Large intestine (tissue), 12 donors: ENCODE data around the gene ALX4. TPM values are rescaled to one million over a fixed set of nuclear protein-coding genes. Genes with fewer than 3 reads are reported as not detected.

Experiments
- DNase-seq, 2 donors: peaks; one replicate each; pipeline versions ENCODE4 v3.0.0 to v3.0.0-alpha.2; 2013
- H3K27ac ChIP-seq: one replicate; pipeline ENCODE4 v1.5.1; 2013; ENCODE audit warnings: low read length
- H3K27me3 ChIP-seq: 2 replicates; pipeline ENCODE4 v1.6.1; 2013; ENCODE audit warnings: low read length; ENCODE audit not compliant: control insufficient read depth, insufficient read depth
- H3K36me3 ChIP-seq: 2 replicates; pipeline ENCODE4 v1.6.1; 2013; ENCODE audit warnings: low read length; ENCODE audit not compliant: control insufficient read depth, insufficient read depth
- H3K4me1 ChIP-seq: one replicate; pipeline ENCODE4 v1.6.1; 2013; ENCODE audit warnings: low read length; ENCODE audit not compliant: control insufficient read depth, insufficient read depth
- H3K4me3 ChIP-seq: one replicate; pipeline ENCODE4 v1.5.1; 2013; ENCODE audit warnings: low read length
- H3K9me3 ChIP-seq: one replicate; pipeline ENCODE4 v1.6.1; 2013; ENCODE audit warnings: mild to moderate bottlenecking, low read depth, low read length, moderate library complexity; ENCODE audit not compliant: control insufficient read depth
- WGBS: methylation state at CpG from one replicate; pipeline ENCODE4 v1.1.5; 2013; ENCODE audit warnings: low lambda C conversion rate; ENCODE audit not compliant: insufficient coverage; 5-methylcytosine and 5-hydroxymethylcytosine counted together
- long read RNA-seq, 11 donors: transcript quantifications; one replicate each; lab custom pipeline, GENCODE V29; 2026
- polyA plus RNA-seq: library from polyadenylated mRNA; unstranded; fragments of 120-200 nt; gene quantifications from one replicate; pipeline ENCODE4 v1.2.1, GENCODE V29; 2013

The ALX4 gene
- polyA plus RNA-seq = 0.13 TPM
- long read RNA-seq, donor 1 = 0 reads
- long read RNA-seq, donor 2 = 0 reads
- long read RNA-seq, donor 3 = 0 reads
- long read RNA-seq, donor 4 = 0 reads
- long read RNA-seq, donor 5 = 0 reads
- long read RNA-seq, donor 6 = 0 reads
- long read RNA-seq, donor 7 = 0 reads
- long read RNA-seq, donor 8 = 0 reads
- long read RNA-seq, donor 9 = 0 reads
- long read RNA-seq, donor 10 = 0 reads
- long read RNA-seq, donor 11 = 0 reads

DNA sequence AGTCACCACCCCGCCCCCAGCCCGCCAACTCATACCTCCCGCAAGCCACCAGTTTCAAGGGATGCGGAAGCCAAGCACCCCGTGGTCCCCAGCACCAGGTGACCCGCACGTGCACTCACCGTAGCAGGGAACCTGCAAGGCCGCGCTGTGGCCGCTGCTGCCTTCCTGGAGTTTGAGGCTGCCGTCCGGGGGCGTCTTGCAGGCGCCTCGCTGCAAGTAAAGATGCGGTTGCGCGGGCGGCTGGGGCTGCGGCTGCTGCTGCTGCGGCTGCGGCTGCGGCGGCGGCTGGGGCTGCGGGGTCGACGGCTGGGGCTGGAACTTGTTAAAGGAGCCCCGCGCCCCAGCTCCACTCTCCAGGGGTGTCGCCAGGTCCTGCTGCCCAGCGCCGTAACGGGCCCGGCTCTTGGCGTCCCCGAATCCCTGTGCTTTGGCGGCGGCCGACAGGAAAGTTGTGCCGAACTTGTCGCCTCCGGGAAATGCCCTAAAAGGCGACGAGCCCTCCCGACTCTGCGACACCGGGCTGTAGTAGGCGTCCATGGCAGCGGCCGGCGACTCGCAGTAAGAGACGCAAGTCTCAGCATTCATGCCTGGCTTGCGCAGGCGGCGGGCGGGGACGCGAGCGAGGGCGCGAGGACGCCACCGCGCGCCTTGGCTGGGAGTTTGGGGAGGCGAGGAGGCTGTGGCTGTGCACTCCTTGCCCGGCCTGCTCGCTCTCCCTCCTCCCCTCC lies at the start of gene ALX4:
ALX4 (minus strand) TSS at position 662 of the 728 bp plus-strand sequence; CDS start at position 585, 77 bp downstream.
- H3K36me3 ChIP-seq = no peaks in the 10 kb centered on the region
- WGBS = 0% methylated on average over 1 of the region's 71 CpGs
- peaks cover 9% of the 10 kb centered on the region for H3K4me1 ChIP-seq
- H3K9me3 ChIP-seq = peaks cover 18% of the 10 kb centered on the region
- peaks cover 100% of the 10 kb centered on the region for H3K27me3 ChIP-seq
- DNase-seq = peak in 1 of 2 donors; percentile 30
- H3K27ac ChIP-seq = no peak within 1 kb of the TSS
- no peak within 1 kb of the TSS for H3K4me3 ChIP-seq

DNA sequence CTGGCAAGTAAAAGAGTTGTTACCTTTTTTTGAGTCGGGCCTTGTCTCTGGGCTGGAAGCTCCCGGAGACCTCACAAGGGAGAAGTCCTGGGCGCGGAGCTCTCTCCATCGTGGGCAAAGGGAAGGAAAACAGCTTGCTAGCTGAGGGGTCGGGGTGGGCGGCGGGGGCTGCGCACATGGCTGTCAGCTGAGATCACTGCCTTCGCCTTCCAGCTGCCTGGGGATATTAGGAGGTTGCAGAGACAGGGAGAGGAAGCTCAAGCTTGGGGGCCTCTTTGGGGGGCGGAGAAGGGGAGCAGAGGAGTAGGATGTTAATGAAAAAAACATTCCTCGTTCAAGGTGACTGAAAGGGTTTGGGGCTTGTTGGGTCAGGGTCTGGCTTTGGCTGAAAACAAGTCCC lies 49.2 kb upstream of the ALX4 start:
- Histone ChIP-seq H3K27me3 (peaks cover 19% of the 10 kb centered on the region), H3K4me3 (no peak overlapping the region), H3K9me3 (no peaks in the 10 kb centered on the region), H3K4me1 (no peaks in the 10 kb centered on the region), H3K36me3 (no peaks in the 10 kb centered on the region), H3K27ac (no peak overlapping the region)
- DNase-seq = no peak
- WGBS = no CpG with 5 or more reads among the region's 12 CpGs

DNA sequence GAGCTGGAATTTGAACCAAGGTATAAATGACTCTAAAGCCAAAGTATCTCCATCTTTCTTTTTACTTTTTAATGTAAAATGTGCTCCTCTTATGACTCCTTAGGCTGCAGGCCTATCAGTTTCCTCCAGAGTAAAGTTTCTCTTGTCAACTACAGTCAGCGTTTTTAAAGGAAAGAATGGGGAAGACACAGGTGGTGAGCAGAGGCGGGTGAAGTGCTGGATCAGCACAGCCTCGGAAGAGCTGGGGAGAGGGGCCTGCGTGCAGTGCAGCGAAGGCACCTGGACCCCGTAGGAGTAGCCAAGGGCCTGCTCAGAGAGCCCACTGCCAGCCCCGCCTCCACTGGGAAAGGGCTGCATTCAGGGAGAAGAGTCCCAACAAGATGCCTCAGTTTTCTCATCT lies 48.8 kb upstream of the ALX4 start:
- WGBS = no CpG with 5 or more reads among the region's 7 CpGs
- H3K27me3 ChIP-seq = peaks cover 17% of the 10 kb centered on the region
- no peaks in the 10 kb centered on the region for H3K9me3 ChIP-seq
- no peaks in the 10 kb centered on the region for H3K4me1 ChIP-seq
- no peak for DNase-seq
- H3K27ac ChIP-seq = no peak overlapping the region
- H3K4me3 ChIP-seq = no peak overlapping the region
- no peaks in the 10 kb centered on the region for H3K36me3 ChIP-seq

DNA sequence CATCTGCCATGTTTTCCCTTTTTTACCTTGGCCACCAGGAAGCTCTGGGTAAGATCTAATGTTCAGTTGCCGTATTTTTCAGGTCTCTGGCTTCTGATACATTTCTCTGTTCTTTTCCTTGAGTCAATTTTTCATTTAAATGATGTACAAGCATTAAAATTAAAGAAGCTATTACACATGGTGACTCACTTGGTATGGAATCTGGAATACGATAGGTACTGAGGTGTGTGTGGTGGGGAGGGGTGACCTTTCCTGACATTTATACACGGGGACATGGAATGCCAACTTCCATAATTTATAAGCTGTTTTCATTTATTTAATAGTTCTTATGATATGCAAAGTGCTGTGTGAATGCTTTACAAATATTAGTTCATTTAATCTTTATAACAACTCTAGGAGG lies 47.8 kb upstream of the ALX4 start:
- no peak overlapping the region for H3K4me3 ChIP-seq
- 80% methylated on average over 1 of the region's 3 CpGs for WGBS
- H3K36me3 ChIP-seq = no peaks in the 10 kb centered on the region
- H3K9me3 ChIP-seq = no peaks in the 10 kb centered on the region
- no peak for DNase-seq
- peaks cover 10% of the 10 kb centered on the region for H3K27me3 ChIP-seq
- no peak overlapping the region for H3K27ac ChIP-seq
- H3K4me1 ChIP-seq = no peaks in the 10 kb centered on the region

DNA sequence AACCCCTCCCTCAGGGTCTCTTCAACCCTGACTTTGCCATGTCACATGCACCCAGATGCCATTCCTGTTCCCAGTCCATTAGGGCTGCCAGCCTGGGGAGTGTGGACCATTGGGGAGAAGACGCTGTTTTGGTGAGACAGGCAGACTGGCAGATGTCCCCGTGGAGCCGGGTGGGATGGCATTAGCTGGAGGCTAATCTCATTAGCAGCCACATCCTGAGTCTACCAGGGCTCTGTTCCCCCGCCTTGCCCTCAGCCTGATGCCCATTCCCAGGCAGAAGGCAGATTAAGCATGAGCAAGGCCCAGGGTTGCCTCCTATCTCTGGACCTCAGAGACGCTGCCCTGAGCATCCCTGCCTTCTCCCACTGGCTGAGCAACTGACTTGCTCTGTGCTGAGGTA lies 46.4 kb upstream of the ALX4 start:
- no CpG with 5 or more reads among the region's 5 CpGs for WGBS
- DNase-seq = no peak

DNA sequence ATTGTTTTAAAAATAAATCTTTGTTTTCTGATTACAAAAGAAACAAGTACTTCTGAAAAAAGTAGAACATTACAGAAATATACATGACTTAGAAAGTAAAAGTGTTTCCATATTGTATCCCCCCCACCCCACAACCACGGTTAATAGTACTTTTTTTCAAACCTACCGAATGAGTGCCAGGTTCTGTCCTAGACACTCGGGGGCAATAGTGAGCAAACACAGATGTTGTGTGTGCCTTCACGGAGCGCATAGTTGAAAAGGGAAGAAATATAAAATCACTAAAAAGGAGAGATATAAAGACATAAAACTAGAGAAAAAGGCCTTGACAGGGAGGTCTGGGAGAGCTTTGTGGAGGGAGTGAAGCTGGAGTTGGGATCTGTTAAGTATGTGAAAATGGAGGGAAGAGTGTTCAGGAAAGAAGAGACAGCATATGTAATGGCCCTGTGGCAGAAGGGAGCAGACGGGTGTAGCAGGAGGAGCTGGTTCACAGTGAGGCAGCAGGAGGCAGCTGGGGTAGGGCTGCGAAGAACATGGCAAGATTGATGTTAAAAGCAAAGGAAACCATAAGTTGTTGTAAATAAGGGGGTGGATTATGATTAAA lies 42.1 kb upstream of the ALX4 start:
- 64% methylated on average over 4 of the region's 7 CpGs for WGBS

More for the DNA sequence above, 46.4 kb upstream of the ALX4 start:
- Histone ChIP-seq H3K27ac (no peak overlapping the region), H3K4me3 (no peak overlapping the region), H3K27me3 (peaks cover 13% of the 10 kb centered on the region), H3K4me1 (no peaks in the 10 kb centered on the region), H3K9me3 (no peaks in the 10 kb centered on the region), H3K36me3 (no peaks in the 10 kb centered on the region)

DNA sequence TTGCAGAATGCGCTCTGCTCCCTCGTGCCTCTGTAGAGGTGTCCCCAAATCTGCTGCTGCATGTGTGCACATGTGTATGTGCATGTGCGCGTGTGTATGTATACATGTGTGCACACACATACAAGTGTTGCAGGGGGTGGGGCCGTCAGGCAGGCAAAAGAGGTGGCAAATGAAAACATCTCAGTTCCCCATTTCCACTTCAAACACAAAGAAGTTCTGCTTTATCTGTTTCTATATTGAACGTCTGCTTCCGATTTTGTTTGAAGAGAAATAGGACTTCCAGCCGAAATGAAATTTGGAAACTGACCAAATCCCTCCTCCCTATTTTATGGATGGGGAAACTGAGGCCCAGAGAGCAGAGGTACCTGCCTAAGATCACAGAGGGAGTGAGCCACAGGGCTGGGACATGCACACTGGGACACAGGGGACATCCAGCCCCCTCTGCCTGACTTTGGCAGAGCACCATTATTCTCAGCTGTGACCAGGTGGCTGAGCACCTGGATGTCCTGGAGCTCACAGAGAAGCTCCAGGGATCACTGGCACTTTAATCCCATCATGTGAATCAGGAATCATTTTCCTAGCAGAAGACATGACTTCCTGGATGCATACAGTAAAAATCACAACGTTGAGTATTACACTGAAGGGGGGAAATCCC lies 41.2 kb upstream of the ALX4 start:
- no peaks in the 10 kb centered on the region for H3K9me3 ChIP-seq
- H3K27me3 ChIP-seq = peaks cover 8% of the 10 kb centered on the region
- 100% methylated on average over 2 of the region's 9 CpGs for WGBS
- no peak for DNase-seq
- no peak overlapping the region for H3K4me3 ChIP-seq
- H3K36me3 ChIP-seq = no peaks in the 10 kb centered on the region
- no peaks in the 10 kb centered on the region for H3K4me1 ChIP-seq
- no peak overlapping the region for H3K27ac ChIP-seq

More for the DNA sequence above, 42.1 kb upstream of the ALX4 start:
- Histone ChIP-seq H3K27me3 (peaks cover 5% of the 10 kb centered on the region), H3K27ac (no peak overlapping the region), H3K4me1 (no peaks in the 10 kb centered on the region), H3K36me3 (no peaks in the 10 kb centered on the region), H3K9me3 (no peaks in the 10 kb centered on the region), H3K4me3 (no peak overlapping the region)
- DNase-seq = no peak

DNA sequence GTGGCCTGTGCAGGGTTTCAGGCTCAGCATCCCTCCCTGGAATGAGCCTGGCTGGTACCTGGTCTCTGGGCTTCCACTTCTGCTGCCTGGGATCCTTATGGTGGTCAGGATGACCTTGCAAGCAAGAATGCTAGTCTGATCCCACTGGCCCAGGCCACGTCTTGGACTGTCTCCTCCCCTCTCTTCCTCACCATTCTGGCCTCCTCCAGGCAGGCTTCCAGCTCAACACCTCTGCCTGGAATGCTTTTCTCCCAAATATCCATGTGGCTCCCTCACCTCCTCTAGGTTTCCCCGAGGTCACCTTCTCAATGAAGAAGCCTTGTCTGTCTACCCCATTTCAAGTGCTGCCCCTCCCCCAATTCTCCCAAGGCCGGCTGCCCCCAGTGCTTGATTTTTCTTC lies 39.4 kb upstream of the ALX4 start:
- Histone ChIP-seq H3K27me3 (peaks cover 16% of the 10 kb centered on the region), H3K9me3 (no peaks in the 10 kb centered on the region), H3K4me3 (no peak overlapping the region), H3K4me1 (no peaks in the 10 kb centered on the region), H3K36me3 (no peaks in the 10 kb centered on the region), H3K27ac (no peak overlapping the region)
- WGBS = no CpG with 5 or more reads among the region's 3 CpGs
- DNase-seq = no peak

DNA sequence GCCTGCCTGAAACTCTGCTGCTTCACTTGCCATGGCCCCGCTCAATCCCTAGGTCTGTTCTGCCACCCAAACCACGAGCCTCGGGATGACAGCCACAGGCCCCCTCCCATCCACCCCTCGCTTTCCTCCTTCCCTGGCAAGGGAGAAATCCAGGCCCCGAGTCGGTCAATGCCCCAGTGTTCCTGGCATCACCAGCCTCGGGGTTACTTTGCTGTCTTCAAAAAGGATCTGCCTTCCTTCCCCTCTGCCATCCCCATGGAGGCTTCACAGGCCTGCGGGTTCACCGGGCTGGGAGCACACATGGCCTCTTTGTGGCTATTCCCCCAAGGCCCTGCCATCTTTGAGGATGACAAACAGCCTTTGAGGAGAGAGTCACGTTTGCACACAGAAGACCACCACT lies 38.8 kb upstream of the ALX4 start:
- H3K27ac ChIP-seq = no peak overlapping the region
- H3K4me1 ChIP-seq = no peaks in the 10 kb centered on the region
- no CpG with 5 or more reads among the region's 10 CpGs for WGBS
- no peak overlapping the region for H3K4me3 ChIP-seq
- no peaks in the 10 kb centered on the region for H3K9me3 ChIP-seq
- no peaks in the 10 kb centered on the region for H3K36me3 ChIP-seq
- peaks cover 16% of the 10 kb centered on the region for H3K27me3 ChIP-seq
- DNase-seq = no peak

DNA sequence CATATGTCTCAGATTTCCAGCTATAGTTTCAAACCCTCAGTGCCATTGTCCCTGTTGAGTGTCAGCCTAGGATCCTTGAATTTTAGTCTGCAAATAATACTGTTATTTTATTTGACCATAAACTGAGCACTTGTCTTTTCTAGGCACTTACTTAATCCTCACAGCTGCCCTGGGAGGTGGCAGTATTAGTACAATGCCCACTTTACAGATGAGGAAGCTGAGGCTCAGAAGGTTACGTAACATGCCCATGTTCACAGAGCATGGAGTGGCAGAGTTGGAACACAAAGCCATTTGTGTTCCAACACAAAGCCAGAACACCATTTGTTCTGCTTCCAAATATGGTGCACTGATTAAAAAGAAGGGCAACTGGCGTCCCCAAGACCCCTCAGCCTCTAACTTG lies 38.2 kb upstream of the ALX4 start:
- no peak for DNase-seq
- no peaks in the 10 kb centered on the region for H3K9me3 ChIP-seq
- 100% methylated on average over 1 of the region's 2 CpGs for WGBS
- H3K27me3 ChIP-seq = peaks cover 20% of the 10 kb centered on the region
- no peak overlapping the region for H3K4me3 ChIP-seq
- no peaks in the 10 kb centered on the region for H3K36me3 ChIP-seq
- H3K27ac ChIP-seq = no peak overlapping the region
- no peaks in the 10 kb centered on the region for H3K4me1 ChIP-seq
